Liver (tissue), 9 donors: ENCODE results near the gene NAALADL1. TPM values are rescaled to one million over a fixed set of nuclear protein-coding genes. Genes with fewer than 3 reads are reported as not detected.

Experiments used
- DNase-seq: peaks from one replicate; pipeline ENCODE4 v3.0.0-alpha.2; 2017; ENCODE audit warnings: low spot score
- H3K27ac ChIP-seq, 2 donors: one replicate each; pipeline ENCODE4 v1.7.0; 2013; ENCODE audit warnings: inconsistent platforms in 2 of 2, low read length in 2 of 2, control low read depth in 1 of 2, low read depth in 1 of 2, mild to moderate bottlenecking in 1 of 2
- H3K27me3 ChIP-seq, 4 donors: one replicate each; pipeline versions ENCODE4 v1.6.1 to v1.7.0; 2013; ENCODE audit warnings: low read length in 3 of 4, inconsistent platforms in 1 of 4, mild to moderate bottlenecking in 1 of 4, moderate library complexity in 1 of 4; ENCODE audit not compliant: control insufficient read depth in 4 of 4, insufficient read depth in 4 of 4
- H3K36me3 ChIP-seq, 4 donors: one replicate each; pipeline versions ENCODE4 v1.6.1 to v1.7.0; 2013; ENCODE audit warnings: low read length in 3 of 4, mild to moderate bottlenecking in 3 of 4, low read depth in 1 of 4, moderate library complexity in 1 of 4; ENCODE audit not compliant: control insufficient read depth in 4 of 4, insufficient read depth in 3 of 4
- H3K4me1 ChIP-seq, 4 donors: one replicate each; pipeline versions ENCODE4 v1.6.1 to v1.7.0; 2013; ENCODE audit warnings: low read length in 3 of 4, mild to moderate bottlenecking in 3 of 4, moderate library complexity in 1 of 4; ENCODE audit not compliant: control insufficient read depth in 4 of 4, insufficient read depth in 4 of 4
- H3K4me3 ChIP-seq, 3 donors: one replicate each; pipeline versions ENCODE4 v1.6.1 to v1.7.0; 2013; ENCODE audit warnings: low read length in 3 of 3, control low read depth in 1 of 3, low read depth in 1 of 3, mild to moderate bottlenecking in 1 of 3
- H3K9ac ChIP-seq, 2 donors: one replicate each; pipeline ENCODE4 v1.7.0; 2013; ENCODE audit warnings: low read length in 2 of 2, mild to moderate bottlenecking in 2 of 2, moderate library complexity in 2 of 2, control low read depth in 1 of 2, low read depth in 1 of 2
- H3K9me3 ChIP-seq, 4 donors: one replicate each; pipeline versions ENCODE4 v1.6.1 to v1.7.0; 2013; ENCODE audit warnings: low read length in 3 of 4; ENCODE audit not compliant: control insufficient read depth in 4 of 4
- ATF3 ChIP-seq: IDR thresholded peaks from 2 replicates; pipeline ENCODE4 v1.6.1; 2016; ENCODE audit warnings: antibody characterized with exemption
- CTCF ChIP-seq: fragments of 150-350 bp; IDR thresholded peaks from 2 replicates; pipeline ENCODE4 v1.5.1; 2017; ENCODE audit warnings: improper control_type of control experiment, low read depth, low read length; ENCODE audit not compliant: missing input control
- EGR1 ChIP-seq, 2 donors: IDR thresholded peaks; 2 replicates each; pipeline ENCODE4 v1.6.1; 2016 to 2018; ENCODE audit warnings: antibody characterized with exemption in 2 of 2, low read depth in 2 of 2
- FOXA1 ChIP-seq: IDR thresholded peaks from 2 replicates; pipeline ENCODE4 v1.6.1; 2016; ENCODE audit warnings: antibody characterized with exemption
- FOXA2 ChIP-seq: IDR thresholded peaks from 2 replicates; pipeline ENCODE4 v1.6.1; 2016; ENCODE audit warnings: antibody characterized with exemption
- GABPA ChIP-seq, 2 donors: IDR thresholded peaks in 1 of 2; conservative IDR thresholded peaks in 1 of 2; 2 replicates each; pipeline ENCODE4 v1.6.1; 2016; ENCODE audit warnings: antibody characterized with exemption in 2 of 2, mild to moderate bottlenecking in 1 of 2, moderate library complexity in 1 of 2
- HNF4A ChIP-seq, 2 donors: conservative IDR thresholded peaks; 2 replicates each; pipeline ENCODE4 v1.6.1; 2016; ENCODE audit warnings: antibody characterized with exemption in 2 of 2, mild to moderate bottlenecking in 2 of 2
- HNF4G ChIP-seq: IDR thresholded peaks from 2 replicates; pipeline ENCODE4 v1.6.1; 2016; ENCODE audit warnings: antibody characterized with exemption
- JUND ChIP-seq, 2 donors: IDR thresholded peaks; 2 replicates each; pipeline ENCODE4 v1.6.1; 2016; ENCODE audit warnings: antibody characterized with exemption in 2 of 2
- MAX ChIP-seq: IDR thresholded peaks from 2 replicates; pipeline ENCODE4 v1.6.1; 2016; ENCODE audit warnings: antibody characterized with exemption
- NR2F2 ChIP-seq: IDR thresholded peaks from 2 replicates; pipeline ENCODE4 v1.6.1; 2016; ENCODE audit warnings: antibody characterized with exemption
- RAD21 ChIP-seq, 2 donors: IDR thresholded peaks; 2 replicates each; pipeline ENCODE4 v1.6.1; 2016; ENCODE audit warnings: antibody characterized with exemption in 2 of 2, mild to moderate bottlenecking in 2 of 2
- REST ChIP-seq: IDR thresholded peaks from 2 replicates; pipeline ENCODE4 v1.6.1; 2016; ENCODE audit warnings: antibody characterized with exemption, mild to moderate bottlenecking
- RXRA ChIP-seq, 2 donors: IDR thresholded peaks; 2 replicates each; pipeline ENCODE4 v1.6.1; 2017 to 2018; ENCODE audit warnings: antibody characterized with exemption in 2 of 2, mild to moderate bottlenecking in 1 of 2
- SP1 ChIP-seq: IDR thresholded peaks from 2 replicates; pipeline ENCODE4 v1.6.1; 2018; ENCODE audit warnings: antibody characterized with exemption, mild to moderate bottlenecking
- TAF1 ChIP-seq: conservative IDR thresholded peaks from 2 replicates; pipeline ENCODE4 v1.6.1; 2016; ENCODE audit warnings: antibody characterized with exemption, mild to moderate bottlenecking
- YY1 ChIP-seq: IDR thresholded peaks from 2 replicates; pipeline ENCODE4 v1.6.1; 2016; ENCODE audit warnings: antibody characterized with exemption, mild to moderate bottlenecking
- WGBS: extraction: QIAGEN DNeasy Blood & Tissue Kit; methylation state at CpG from one replicate; pipeline ENCODE4 v1.1.7; 2013; 5-methylcytosine and 5-hydroxymethylcytosine counted together
- polyA plus RNA-seq, 2 donors: library from polyadenylated mRNA; stranded (reverse) in 1 of 2; unstranded in 1 of 2; fragments of 200-250 nt in 1 of 2; fragments of >200 nt in 1 of 2; fragmentation: Nextera tagmentation in 1 of 2; extraction: Ambion mirVana in 1 of 2; gene quantifications; one replicate each; pipeline versions ENCODE4 v1.2.1 to v1.2.3, GENCODE V29; 2013 to 2015
- total RNA-seq, 2 donors: library from RNA; depleted of rRNA; stranded (reverse); fragments of >200 nt; gene quantifications; one replicate each; pipeline ENCODE4 v1.2.3, GENCODE V29; 2014
- donor health status: healthy.
- donor health status: healthy.
- donor health status: healthy.
- donor health status: healthy.
- donor health status: healthy.

NAALADL1 gene
- total and polyA plus RNA-seq, 4 donors: 1.2 to 2.1 (median 1.6) TPM

GRCh38 chr11:65013888-65014725 lies 44.2 kb downstream of the NAALADL1 start, which contains the start of gene ARL2:
ARL2 (plus strand) TSS chr11:65014160; CDS start chr11:65014208, 48 bp downstream.
- no peak for TF ChIP-seq REST
- peak; percentile 75 for TF ChIP-seq CTCF
- TF ChIP-seq TAF1: no peak
- TF ChIP-seq SP1: peak; percentile 17
- no peak for TF ChIP-seq RXRA (IDR thresholded peaks at IDR 0.05)
- TF ChIP-seq HNF4A (conservative IDR thresholded peaks at IDR 0.05): no peak
- no peak for TF ChIP-seq JUND (IDR thresholded peaks at IDR 0.05)
- peak in 1 of 2 donors; percentile 30 for TF ChIP-seq RAD21 (IDR thresholded peaks at IDR 0.05)
- TF ChIP-seq ATF3: no peak
- no peak for TF ChIP-seq FOXA1
- peaks cover 0 to 16% (median 10%) of the 10 kb centered on the region in 4 donors for H3K4me1 ChIP-seq
- H3K4me3 ChIP-seq: peak within 1 kb of the TSS; percentile 80 to 94 (median 91)
- DNase-seq: peak; percentile 91
- peaks cover 2% of the 10 kb centered on the region in 4 donors for H3K36me3 ChIP-seq
- no peaks in the 10 kb centered on the region for H3K27me3 ChIP-seq
- H3K9ac ChIP-seq: peak within 1 kb of the TSS; percentile 79 to 95
- H3K27ac ChIP-seq: peak within 1 kb of the TSS; percentile 97 to 99
- H3K9me3 ChIP-seq: no peaks in the 10 kb centered on the region
- under 1% methylated on average over 96 of the region's 96 CpGs for whole genome bisulfite sequencing

GRCh38 chr11:65013130-65013887 lies 45.0 kb downstream of the NAALADL1 start:
- no peaks in the 10 kb centered on the region for H3K27me3 ChIP-seq
- no peaks in the 10 kb centered on the region for H3K36me3 ChIP-seq
- WGBS: 14% methylated on average over 22 of the region's 22 CpGs
- H3K9me3 ChIP-seq: no peaks in the 10 kb centered on the region
- peak overlapping the region; percentile 79 to 95 for H3K9ac ChIP-seq
- peak overlapping the region; percentile 97 to 99 for H3K27ac ChIP-seq
- peak; percentile 94 for DNase-seq
- peak overlapping the region; percentile 80 to 94 (median 91) for H3K4me3 ChIP-seq
- H3K4me1 ChIP-seq: peaks cover 0 to 16% (median 10%) of the 10 kb centered on the region in 4 donors
- TF ChIP-seq YY1: no peak
- no peak for TF ChIP-seq MAX
- TF ChIP-seq RXRA (IDR thresholded peaks at IDR 0.05): peak; percentile 21 to 48
- no peak for TF ChIP-seq ATF3
- peak; percentile 85 to 86 for TF ChIP-seq RAD21 (IDR thresholded peaks at IDR 0.05)
- no peak for TF ChIP-seq TAF1
- TF ChIP-seq HNF4A (conservative IDR thresholded peaks at IDR 0.05): peak in 1 of 2 donors; percentile 16
- TF ChIP-seq JUND (IDR thresholded peaks at IDR 0.05): no peak
- peak; percentile 27 for TF ChIP-seq SP1
- no peak for TF ChIP-seq FOXA2
- TF ChIP-seq FOXA1: no peak
- TF ChIP-seq EGR1 (IDR thresholded peaks at IDR 0.05; ENCODE audit: low read depth in 2 of 2): no peak
- no peak for TF ChIP-seq GABPA (IDR thresholded peaks at IDR 0.05 in 1 of 2, conservative IDR thresholded peaks at IDR 0.05 in 1 of 2)
- peak; percentile 18 for TF ChIP-seq NR2F2
- TF ChIP-seq CTCF: peak; percentile 88
- no peak for TF ChIP-seq HNF4G
